Liver (tissue), 9 donors: ENCODE measurements around the gene WNT10A. TPM values are rescaled to one million over a fixed set of nuclear protein-coding genes. Genes with fewer than 3 reads are reported as not detected.

ENCODE experiments used
- DNase-seq: peaks from one replicate; pipeline ENCODE4 v3.0.0-alpha.2; 2017; ENCODE audit warnings: low spot score
- H3K27ac ChIP-seq, 2 donors: one replicate each; pipeline ENCODE4 v1.7.0; 2013; ENCODE audit warnings: inconsistent platforms in 2 of 2, low read length in 2 of 2, control low read depth in 1 of 2, low read depth in 1 of 2, mild to moderate bottlenecking in 1 of 2
- H3K27me3 ChIP-seq, 4 donors: one replicate each; pipeline versions ENCODE4 v1.6.1 to v1.7.0; 2013; ENCODE audit warnings: low read length in 3 of 4, inconsistent platforms in 1 of 4, mild to moderate bottlenecking in 1 of 4, moderate library complexity in 1 of 4; ENCODE audit not compliant: control insufficient read depth in 4 of 4, insufficient read depth in 4 of 4
- H3K36me3 ChIP-seq, 4 donors: one replicate each; pipeline versions ENCODE4 v1.6.1 to v1.7.0; 2013; ENCODE audit warnings: low read length in 3 of 4, mild to moderate bottlenecking in 3 of 4, low read depth in 1 of 4, moderate library complexity in 1 of 4; ENCODE audit not compliant: control insufficient read depth in 4 of 4, insufficient read depth in 3 of 4
- H3K4me1 ChIP-seq, 4 donors: one replicate each; pipeline versions ENCODE4 v1.6.1 to v1.7.0; 2013; ENCODE audit warnings: low read length in 3 of 4, mild to moderate bottlenecking in 3 of 4, moderate library complexity in 1 of 4; ENCODE audit not compliant: control insufficient read depth in 4 of 4, insufficient read depth in 4 of 4
- H3K4me3 ChIP-seq, 3 donors: one replicate each; pipeline versions ENCODE4 v1.6.1 to v1.7.0; 2013; ENCODE audit warnings: low read length in 3 of 3, control low read depth in 1 of 3, low read depth in 1 of 3, mild to moderate bottlenecking in 1 of 3
- H3K9ac ChIP-seq, 2 donors: one replicate each; pipeline ENCODE4 v1.7.0; 2013; ENCODE audit warnings: low read length in 2 of 2, mild to moderate bottlenecking in 2 of 2, moderate library complexity in 2 of 2, control low read depth in 1 of 2, low read depth in 1 of 2
- H3K9me3 ChIP-seq, 4 donors: one replicate each; pipeline versions ENCODE4 v1.6.1 to v1.7.0; 2013; ENCODE audit warnings: low read length in 3 of 4; ENCODE audit not compliant: control insufficient read depth in 4 of 4
- EGR1 ChIP-seq, 2 donors: IDR thresholded peaks; 2 replicates each; pipeline ENCODE4 v1.6.1; 2016 to 2018; ENCODE audit warnings: antibody characterized with exemption in 2 of 2, low read depth in 2 of 2
- FOXA1 ChIP-seq: IDR thresholded peaks from 2 replicates; pipeline ENCODE4 v1.6.1; 2016; ENCODE audit warnings: antibody characterized with exemption
- FOXA2 ChIP-seq: IDR thresholded peaks from 2 replicates; pipeline ENCODE4 v1.6.1; 2016; ENCODE audit warnings: antibody characterized with exemption
- GABPA ChIP-seq, 2 donors: IDR thresholded peaks in 1 of 2; conservative IDR thresholded peaks in 1 of 2; 2 replicates each; pipeline ENCODE4 v1.6.1; 2016; ENCODE audit warnings: antibody characterized with exemption in 2 of 2, mild to moderate bottlenecking in 1 of 2, moderate library complexity in 1 of 2
- HNF4A ChIP-seq, 2 donors: conservative IDR thresholded peaks; 2 replicates each; pipeline ENCODE4 v1.6.1; 2016; ENCODE audit warnings: antibody characterized with exemption in 2 of 2, mild to moderate bottlenecking in 2 of 2
- HNF4G ChIP-seq: IDR thresholded peaks from 2 replicates; pipeline ENCODE4 v1.6.1; 2016; ENCODE audit warnings: antibody characterized with exemption
- NR2F2 ChIP-seq: IDR thresholded peaks from 2 replicates; pipeline ENCODE4 v1.6.1; 2016; ENCODE audit warnings: antibody characterized with exemption
- RXRA ChIP-seq, 2 donors: IDR thresholded peaks; 2 replicates each; pipeline ENCODE4 v1.6.1; 2017 to 2018; ENCODE audit warnings: antibody characterized with exemption in 2 of 2, mild to moderate bottlenecking in 1 of 2
- SP1 ChIP-seq: IDR thresholded peaks from 2 replicates; pipeline ENCODE4 v1.6.1; 2018; ENCODE audit warnings: antibody characterized with exemption, mild to moderate bottlenecking
- TAF1 ChIP-seq: conservative IDR thresholded peaks from 2 replicates; pipeline ENCODE4 v1.6.1; 2016; ENCODE audit warnings: antibody characterized with exemption, mild to moderate bottlenecking
- YY1 ChIP-seq: IDR thresholded peaks from 2 replicates; pipeline ENCODE4 v1.6.1; 2016; ENCODE audit warnings: antibody characterized with exemption, mild to moderate bottlenecking
- WGBS: extraction: QIAGEN DNeasy Blood & Tissue Kit; methylation state at CpG from one replicate; pipeline ENCODE4 v1.1.7; 2013; 5-methylcytosine and 5-hydroxymethylcytosine counted together
- polyA plus RNA-seq, 2 donors: library from polyadenylated mRNA; stranded (reverse) in 1 of 2; unstranded in 1 of 2; fragments of 200-250 nt in 1 of 2; fragments of >200 nt in 1 of 2; fragmentation: Nextera tagmentation in 1 of 2; extraction: Ambion mirVana in 1 of 2; gene quantifications; one replicate each; pipeline versions ENCODE4 v1.2.1 to v1.2.3, GENCODE V29; 2013 to 2015
- total RNA-seq, 2 donors: library from RNA; depleted of rRNA; stranded (reverse); fragments of >200 nt; gene quantifications; one replicate each; pipeline ENCODE4 v1.2.3, GENCODE V29; 2014
- TF ChIP-seq, protein P1 (sequence below): IDR thresholded peaks from 2 replicates; pipeline ENCODE4 v1.6.1; 2016; ENCODE audit warnings: antibody characterized with exemption
- TF ChIP-seq, protein P2 (sequence below): IDR thresholded peaks from 2 replicates; pipeline ENCODE4 v1.6.1; 2016; ENCODE audit warnings: antibody characterized with exemption
- TF ChIP-seq, protein P3 (sequence below): IDR thresholded peaks from 2 replicates; pipeline ENCODE4 v1.6.1; 2016; ENCODE audit warnings: antibody characterized with exemption, mild to moderate bottlenecking
- TF ChIP-seq, protein P4 (sequence below): fragments of 150-350 bp; IDR thresholded peaks from 2 replicates; pipeline ENCODE4 v1.5.1; 2017; ENCODE audit warnings: improper control_type of control experiment, low read depth, low read length; ENCODE audit not compliant: missing input control
- donor health status: healthy.
- donor health status: healthy.
- donor health status: healthy.
- donor health status: healthy.
- donor health status: healthy.

Gene WNT10A
- total and polyA plus RNA-seq, 4 donors, result 0.01 to 0.08 (median 0.05) TPM; not detected in 1

DNA sequence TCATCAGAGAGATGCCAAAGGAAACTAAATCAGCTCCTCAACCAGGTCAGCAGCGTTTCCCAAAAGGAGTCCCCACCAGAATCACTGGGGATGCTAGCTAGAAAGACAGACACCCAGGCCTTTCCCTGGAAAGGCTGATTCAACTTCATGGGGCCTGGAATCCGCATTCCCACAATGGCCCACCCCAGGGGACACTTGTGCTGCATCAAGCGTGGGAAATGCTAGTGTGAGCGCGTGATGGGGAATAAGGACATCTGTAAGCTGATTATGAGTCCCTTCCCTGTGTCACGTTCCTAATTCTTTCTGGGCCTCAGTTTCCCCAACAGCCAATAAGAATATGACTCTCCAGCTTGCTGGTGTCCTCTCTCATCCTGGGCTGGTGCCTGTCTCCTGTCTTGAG lies 2.2 kb upstream of the WNT10A start:
- no peak for DNase-seq
- Histone ChIP-seq H3K36me3 (no peaks in the 10 kb centered on the region), H3K9me3 (no peaks in the 10 kb centered on the region), H3K27me3 (peaks cover 8 to 41% (median 15%) of the 10 kb centered on the region in 4 donors), H3K9ac (no peak overlapping the region), H3K4me1 (peaks cover 0 to 11% (median 7%) of the 10 kb centered on the region in 4 donors), H3K4me3 (no peak overlapping the region), H3K27ac (no peak overlapping the region)
- 40% methylated on average over 6 of the region's 6 CpGs for whole genome bisulfite sequencing
- TF ChIP-seq NR2F2, result no peak
- TF ChIP-seq EGR1 (IDR thresholded peaks at IDR 0.05; ENCODE audit: low read depth in 2 of 2), result no peak
- TF ChIP-seq, protein P1, sequence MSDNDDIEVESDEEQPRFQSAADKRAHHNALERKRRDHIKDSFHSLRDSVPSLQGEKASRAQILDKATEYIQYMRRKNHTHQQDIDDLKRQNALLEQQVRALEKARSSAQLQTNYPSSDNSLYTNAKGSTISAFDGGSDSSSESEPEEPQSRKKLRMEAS, result no peak
- no peak for TF ChIP-seq SP1
- TF ChIP-seq, protein P2, sequence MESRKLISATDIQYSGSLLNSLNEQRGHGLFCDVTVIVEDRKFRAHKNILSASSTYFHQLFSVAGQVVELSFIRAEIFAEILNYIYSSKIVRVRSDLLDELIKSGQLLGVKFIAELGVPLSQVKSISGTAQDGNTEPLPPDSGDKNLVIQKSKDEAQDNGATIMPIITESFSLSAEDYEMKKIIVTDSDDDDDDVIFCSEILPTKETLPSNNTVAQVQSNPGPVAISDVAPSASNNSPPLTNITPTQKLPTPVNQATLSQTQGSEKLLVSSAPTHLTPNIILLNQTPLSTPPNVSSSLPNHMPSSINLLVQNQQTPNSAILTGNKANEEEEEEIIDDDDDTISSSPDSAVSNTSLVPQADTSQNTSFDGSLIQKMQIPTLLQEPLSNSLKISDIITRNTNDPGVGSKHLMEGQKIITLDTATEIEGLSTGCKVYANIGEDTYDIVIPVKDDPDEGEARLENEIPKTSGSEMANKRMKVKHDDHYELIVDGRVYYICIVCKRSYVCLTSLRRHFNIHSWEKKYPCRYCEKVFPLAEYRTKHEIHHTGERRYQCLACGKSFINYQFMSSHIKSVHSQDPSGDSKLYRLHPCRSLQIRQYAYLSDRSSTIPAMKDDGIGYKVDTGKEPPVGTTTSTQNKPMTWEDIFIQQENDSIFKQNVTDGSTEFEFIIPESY, result no peak
- no peak for TF ChIP-seq HNF4G
- TF ChIP-seq GABPA (IDR thresholded peaks at IDR 0.05 in 1 of 2, conservative IDR thresholded peaks at IDR 0.05 in 1 of 2), result no peak
- TF ChIP-seq, protein P3, sequence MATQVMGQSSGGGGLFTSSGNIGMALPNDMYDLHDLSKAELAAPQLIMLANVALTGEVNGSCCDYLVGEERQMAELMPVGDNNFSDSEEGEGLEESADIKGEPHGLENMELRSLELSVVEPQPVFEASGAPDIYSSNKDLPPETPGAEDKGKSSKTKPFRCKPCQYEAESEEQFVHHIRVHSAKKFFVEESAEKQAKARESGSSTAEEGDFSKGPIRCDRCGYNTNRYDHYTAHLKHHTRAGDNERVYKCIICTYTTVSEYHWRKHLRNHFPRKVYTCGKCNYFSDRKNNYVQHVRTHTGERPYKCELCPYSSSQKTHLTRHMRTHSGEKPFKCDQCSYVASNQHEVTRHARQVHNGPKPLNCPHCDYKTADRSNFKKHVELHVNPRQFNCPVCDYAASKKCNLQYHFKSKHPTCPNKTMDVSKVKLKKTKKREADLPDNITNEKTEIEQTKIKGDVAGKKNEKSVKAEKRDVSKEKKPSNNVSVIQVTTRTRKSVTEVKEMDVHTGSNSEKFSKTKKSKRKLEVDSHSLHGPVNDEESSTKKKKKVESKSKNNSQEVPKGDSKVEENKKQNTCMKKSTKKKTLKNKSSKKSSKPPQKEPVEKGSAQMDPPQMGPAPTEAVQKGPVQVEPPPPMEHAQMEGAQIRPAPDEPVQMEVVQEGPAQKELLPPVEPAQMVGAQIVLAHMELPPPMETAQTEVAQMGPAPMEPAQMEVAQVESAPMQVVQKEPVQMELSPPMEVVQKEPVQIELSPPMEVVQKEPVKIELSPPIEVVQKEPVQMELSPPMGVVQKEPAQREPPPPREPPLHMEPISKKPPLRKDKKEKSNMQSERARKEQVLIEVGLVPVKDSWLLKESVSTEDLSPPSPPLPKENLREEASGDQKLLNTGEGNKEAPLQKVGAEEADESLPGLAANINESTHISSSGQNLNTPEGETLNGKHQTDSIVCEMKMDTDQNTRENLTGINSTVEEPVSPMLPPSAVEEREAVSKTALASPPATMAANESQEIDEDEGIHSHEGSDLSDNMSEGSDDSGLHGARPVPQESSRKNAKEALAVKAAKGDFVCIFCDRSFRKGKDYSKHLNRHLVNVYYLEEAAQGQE, result no peak
- TF ChIP-seq FOXA1, result no peak
- no peak for TF ChIP-seq RXRA (IDR thresholded peaks at IDR 0.05)
- no peak for TF ChIP-seq HNF4A (conservative IDR thresholded peaks at IDR 0.05)
- TF ChIP-seq YY1, result no peak
- TF ChIP-seq TAF1, result no peak
- no peak for TF ChIP-seq FOXA2

DNA sequence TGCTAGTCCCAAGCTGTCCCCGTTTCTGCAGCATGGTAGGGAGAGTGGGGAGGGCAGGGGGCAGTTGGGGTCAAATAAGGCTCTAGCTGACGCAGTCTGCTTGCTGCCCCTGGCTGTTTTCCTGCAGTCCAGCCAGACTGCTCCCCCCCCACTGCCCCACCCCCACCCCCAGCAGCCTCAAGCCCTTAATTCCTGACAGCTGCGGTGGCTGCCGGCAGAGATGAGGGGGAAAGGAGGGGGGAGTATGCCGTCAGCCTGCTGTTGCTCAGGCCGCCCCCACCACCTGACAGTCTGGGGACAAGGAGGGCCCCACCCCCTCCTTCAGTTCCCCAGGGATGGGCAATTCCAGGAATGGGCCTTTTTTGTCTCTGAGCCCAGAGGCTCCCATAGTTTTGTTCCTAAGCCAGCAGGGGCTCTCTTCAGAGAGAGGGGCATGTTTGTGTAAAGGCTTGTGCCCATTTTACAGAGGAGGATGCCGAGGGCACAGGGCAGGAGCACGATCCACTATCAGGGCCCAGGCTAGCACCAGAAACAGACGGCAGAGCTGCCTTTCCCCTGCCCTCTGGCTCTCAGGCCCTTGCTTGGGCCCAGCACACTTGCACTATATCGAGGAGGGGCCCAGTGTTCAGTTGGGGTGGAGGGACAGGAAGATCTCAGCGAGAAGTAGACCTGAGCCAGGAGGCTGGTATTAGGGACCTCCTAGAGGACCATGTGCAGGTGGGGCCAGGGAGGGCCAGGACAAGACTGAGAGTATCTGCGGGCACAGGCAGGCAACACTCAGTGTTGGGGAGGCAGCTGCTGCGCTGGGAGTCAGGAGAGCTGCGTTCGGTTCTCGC lies 1.5 kb upstream of the WNT10A start:
- H3K27ac ChIP-seq, result no peak overlapping the region
- H3K4me1 ChIP-seq, result peaks cover 3 to 13% (median 10%) of the 10 kb centered on the region in 4 donors
- H3K4me3 ChIP-seq, result no peak overlapping the region
- H3K9me3 ChIP-seq, result no peaks in the 10 kb centered on the region
- H3K9ac ChIP-seq, result no peak overlapping the region
- peaks cover 3 to 39% (median 15%) of the 10 kb centered on the region in 4 donors for H3K27me3 ChIP-seq
- 26% methylated on average over 16 of the region's 16 CpGs for WGBS
- TF ChIP-seq, protein P4, sequence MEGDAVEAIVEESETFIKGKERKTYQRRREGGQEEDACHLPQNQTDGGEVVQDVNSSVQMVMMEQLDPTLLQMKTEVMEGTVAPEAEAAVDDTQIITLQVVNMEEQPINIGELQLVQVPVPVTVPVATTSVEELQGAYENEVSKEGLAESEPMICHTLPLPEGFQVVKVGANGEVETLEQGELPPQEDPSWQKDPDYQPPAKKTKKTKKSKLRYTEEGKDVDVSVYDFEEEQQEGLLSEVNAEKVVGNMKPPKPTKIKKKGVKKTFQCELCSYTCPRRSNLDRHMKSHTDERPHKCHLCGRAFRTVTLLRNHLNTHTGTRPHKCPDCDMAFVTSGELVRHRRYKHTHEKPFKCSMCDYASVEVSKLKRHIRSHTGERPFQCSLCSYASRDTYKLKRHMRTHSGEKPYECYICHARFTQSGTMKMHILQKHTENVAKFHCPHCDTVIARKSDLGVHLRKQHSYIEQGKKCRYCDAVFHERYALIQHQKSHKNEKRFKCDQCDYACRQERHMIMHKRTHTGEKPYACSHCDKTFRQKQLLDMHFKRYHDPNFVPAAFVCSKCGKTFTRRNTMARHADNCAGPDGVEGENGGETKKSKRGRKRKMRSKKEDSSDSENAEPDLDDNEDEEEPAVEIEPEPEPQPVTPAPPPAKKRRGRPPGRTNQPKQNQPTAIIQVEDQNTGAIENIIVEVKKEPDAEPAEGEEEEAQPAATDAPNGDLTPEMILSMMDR, result no peak
- no peak for TF ChIP-seq HNF4G
- TF ChIP-seq GABPA (IDR thresholded peaks at IDR 0.05 in 1 of 2, conservative IDR thresholded peaks at IDR 0.05 in 1 of 2), result no peak
- TF ChIP-seq FOXA1, result no peak
- TF ChIP-seq YY1, result no peak
- TF ChIP-seq, protein P3, result no peak
- TF ChIP-seq HNF4A (conservative IDR thresholded peaks at IDR 0.05), result no peak
- no peak for TF ChIP-seq SP1
- DNase-seq, result no peak
- no peaks in the 10 kb centered on the region for H3K36me3 ChIP-seq
